ENCODE measurements around the gene HILPDA.
"Not testable (repeated sequence)": the region's sequence is repeated elsewhere in the genome, so short reads cannot be mapped to it uniquely, and the experiment has no call there.

HILPDA gene

DNA sequence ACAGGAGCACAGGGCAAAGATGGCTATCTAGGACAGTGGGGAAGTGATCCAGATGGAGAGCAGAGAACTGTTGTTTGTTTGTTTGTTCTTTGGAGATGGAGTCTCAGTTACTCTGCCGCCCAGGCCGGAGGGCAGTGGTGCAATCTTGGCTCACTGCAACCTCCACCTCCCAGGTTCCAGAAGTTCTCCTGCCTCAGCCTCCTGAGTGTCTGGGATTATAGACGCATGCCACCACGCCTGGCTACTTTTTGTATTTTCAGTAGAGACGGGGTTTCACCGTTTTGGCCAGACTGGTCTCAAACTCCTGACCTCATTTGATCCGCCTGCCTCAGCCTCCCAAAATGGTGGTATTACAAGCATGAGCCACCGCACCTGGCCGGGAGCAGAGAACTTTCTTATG lies 41.7 kb downstream of the HILPDA start:
- no peak overlapping the region for H3K4me3 ChIP-seq (ENCODE audit: low read depth, low read length)
- TF ChIP-seq, protein P1, sequence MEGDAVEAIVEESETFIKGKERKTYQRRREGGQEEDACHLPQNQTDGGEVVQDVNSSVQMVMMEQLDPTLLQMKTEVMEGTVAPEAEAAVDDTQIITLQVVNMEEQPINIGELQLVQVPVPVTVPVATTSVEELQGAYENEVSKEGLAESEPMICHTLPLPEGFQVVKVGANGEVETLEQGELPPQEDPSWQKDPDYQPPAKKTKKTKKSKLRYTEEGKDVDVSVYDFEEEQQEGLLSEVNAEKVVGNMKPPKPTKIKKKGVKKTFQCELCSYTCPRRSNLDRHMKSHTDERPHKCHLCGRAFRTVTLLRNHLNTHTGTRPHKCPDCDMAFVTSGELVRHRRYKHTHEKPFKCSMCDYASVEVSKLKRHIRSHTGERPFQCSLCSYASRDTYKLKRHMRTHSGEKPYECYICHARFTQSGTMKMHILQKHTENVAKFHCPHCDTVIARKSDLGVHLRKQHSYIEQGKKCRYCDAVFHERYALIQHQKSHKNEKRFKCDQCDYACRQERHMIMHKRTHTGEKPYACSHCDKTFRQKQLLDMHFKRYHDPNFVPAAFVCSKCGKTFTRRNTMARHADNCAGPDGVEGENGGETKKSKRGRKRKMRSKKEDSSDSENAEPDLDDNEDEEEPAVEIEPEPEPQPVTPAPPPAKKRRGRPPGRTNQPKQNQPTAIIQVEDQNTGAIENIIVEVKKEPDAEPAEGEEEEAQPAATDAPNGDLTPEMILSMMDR (IDR thresholded peaks at IDR 0.05; ENCODE audit: low read depth, low read length) = no peak

DNA sequence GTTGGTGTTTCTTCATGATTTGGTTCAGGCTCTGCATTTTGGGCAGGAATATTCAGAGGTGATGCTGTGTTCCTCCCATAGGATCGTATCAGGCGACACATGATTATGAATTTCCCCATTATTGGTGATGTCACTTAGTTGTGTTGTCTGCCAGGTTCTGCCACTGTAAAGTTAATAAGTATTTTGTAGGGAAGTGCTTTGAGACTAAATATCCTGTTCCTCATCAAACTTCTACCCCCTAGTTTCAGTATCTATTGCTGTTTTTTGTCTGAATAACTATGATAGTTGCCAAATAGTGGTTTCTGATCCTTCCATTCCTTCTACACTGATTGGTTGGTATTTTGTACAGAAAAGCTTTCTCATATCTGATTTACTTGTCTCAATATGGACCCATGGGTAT lies 49.7 kb downstream of the HILPDA start:
- H3K4me3 ChIP-seq (ENCODE audit: low read depth, low read length) = not testable (repeated sequence)

DNA sequence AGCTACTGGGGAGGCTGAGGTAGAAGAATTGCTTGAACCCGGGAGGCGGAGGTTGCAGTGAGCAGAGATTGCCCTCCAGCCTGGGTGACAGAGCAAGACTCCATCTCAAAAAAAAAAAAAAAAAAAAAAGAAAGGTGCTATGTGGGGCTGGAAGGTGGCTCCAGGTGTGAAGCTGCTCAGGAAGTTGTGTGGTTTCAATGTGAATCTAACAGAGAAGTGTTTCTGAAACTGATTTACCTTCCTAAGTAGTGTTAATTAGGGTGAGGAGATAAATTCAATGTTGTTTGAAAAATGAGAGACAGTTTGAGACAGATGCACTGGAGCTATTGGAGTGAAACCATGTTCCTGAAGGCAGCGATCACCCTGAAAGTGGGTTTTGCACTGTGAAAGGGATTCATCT lies 51.1 kb downstream of the HILPDA start:
- not testable (repeated sequence) for H3K4me3 ChIP-seq (ENCODE audit: low read depth, low read length)

DNA sequence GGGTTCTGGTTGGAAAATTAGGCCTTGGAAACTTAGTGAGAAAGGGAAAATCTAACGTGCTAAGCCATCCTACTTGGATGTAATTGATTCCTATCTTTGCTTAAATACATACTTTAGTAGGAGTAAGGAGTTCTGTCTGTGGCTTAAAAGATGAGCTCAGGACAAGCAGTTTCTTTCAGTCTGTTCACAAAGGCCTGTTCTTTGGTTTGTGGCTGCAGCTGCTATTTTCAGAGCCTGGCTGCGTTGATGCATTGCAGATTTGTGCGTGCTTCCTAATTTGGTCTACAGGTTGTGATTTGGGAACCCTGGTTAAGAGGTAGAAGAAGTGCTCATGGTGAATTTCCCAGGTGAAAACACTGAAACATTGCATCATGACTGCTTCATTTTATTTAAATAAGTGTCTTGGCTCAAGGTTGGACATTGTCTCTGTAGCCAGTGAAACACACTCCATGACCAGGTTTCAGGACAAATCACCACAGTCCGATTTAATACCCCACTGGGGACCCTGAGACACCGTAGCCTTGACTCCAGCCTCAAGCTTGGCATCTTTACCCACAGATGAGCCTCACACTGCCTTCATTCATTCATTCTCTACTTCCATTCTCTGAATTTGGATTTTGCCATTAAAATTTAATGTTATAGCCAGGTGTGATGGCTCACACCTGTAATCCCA lies 51.8 kb downstream of the HILPDA start:
- not testable (repeated sequence) for H3K4me3 ChIP-seq (ENCODE audit: low read depth, low read length)
